OCI-LY3 (cell line): ENCODE measurements around the gene SERPINB12.

Source experiments
- EZH2phosphoT487 ChIP-seq: fragments of 200-600 bp; shearing (Covaris generic); IDR thresholded peaks from 2 replicates; pipeline ENCODE4 v1.6.1; 2018; ENCODE audit warnings: antibody characterized with exemption, mixed run types, low read depth
- TF ChIP-seq, protein P1 (sequence below): fragments of 200-600, 300-600 bp; sonication (generic); IDR thresholded peaks from 2 replicates; pipeline ENCODE4 v1.5.1; 2014; ENCODE audit warnings: antibody characterized with exemption, low read length, low read depth

DNA sequence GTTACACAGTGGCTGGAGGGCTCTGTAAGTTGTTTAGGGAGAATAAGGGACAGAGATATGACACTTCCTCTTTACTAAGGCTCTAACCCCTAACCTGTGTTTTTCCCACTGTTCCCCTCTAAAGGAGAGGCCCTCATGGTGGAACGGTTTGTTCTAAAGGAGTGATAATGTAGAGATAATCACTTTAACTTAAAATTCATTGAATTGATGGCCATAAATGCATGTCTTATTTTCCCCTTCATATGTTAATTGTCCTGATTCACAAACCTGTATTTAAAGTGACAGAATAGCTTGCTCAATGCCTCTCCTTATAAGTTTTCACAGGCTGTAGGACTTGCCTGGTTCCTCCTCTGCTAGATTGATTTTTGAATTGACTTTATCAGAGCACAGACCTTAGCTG lies at the start of gene SERPINB12:
- TF ChIP-seq EZH2phosphoT487, result no peak
- TF ChIP-seq, protein P1, sequence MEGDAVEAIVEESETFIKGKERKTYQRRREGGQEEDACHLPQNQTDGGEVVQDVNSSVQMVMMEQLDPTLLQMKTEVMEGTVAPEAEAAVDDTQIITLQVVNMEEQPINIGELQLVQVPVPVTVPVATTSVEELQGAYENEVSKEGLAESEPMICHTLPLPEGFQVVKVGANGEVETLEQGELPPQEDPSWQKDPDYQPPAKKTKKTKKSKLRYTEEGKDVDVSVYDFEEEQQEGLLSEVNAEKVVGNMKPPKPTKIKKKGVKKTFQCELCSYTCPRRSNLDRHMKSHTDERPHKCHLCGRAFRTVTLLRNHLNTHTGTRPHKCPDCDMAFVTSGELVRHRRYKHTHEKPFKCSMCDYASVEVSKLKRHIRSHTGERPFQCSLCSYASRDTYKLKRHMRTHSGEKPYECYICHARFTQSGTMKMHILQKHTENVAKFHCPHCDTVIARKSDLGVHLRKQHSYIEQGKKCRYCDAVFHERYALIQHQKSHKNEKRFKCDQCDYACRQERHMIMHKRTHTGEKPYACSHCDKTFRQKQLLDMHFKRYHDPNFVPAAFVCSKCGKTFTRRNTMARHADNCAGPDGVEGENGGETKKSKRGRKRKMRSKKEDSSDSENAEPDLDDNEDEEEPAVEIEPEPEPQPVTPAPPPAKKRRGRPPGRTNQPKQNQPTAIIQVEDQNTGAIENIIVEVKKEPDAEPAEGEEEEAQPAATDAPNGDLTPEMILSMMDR, result no peak
